T-helper 2 cell treated with Interferon-gamma antibody and Interleukin-4, amounts not matched to agents 5 μg/mL and 100 μg/mL, for 36 hours (primary cell): ENCODE data around the gene LHX4.

Experiments used
- DNase-seq: peaks from one replicate; pipeline ENCODE4 v3.0.0; 2021; ENCODE audit warnings: low spot score
- H3K27ac Mint-ChIP-seq: one replicate; pipeline ENCODE4 v1.8.0; 2021; ENCODE audit warnings: mild to moderate bottlenecking, mixed read lengths
- H3K27me3 Mint-ChIP-seq: one replicate; pipeline ENCODE4 v1.8.0; 2021; ENCODE audit warnings: low read depth, mixed read lengths
- H3K36me3 Mint-ChIP-seq: one replicate; pipeline ENCODE4 v1.8.0; 2021; ENCODE audit warnings: low read depth, mixed read lengths
- H3K4me1 Mint-ChIP-seq: one replicate; pipeline ENCODE4 v1.8.0; 2021; ENCODE audit warnings: low read depth, mixed read lengths
- H3K4me3 Mint-ChIP-seq: one replicate; pipeline ENCODE4 v1.8.0; 2022; ENCODE audit warnings: mild to moderate bottlenecking, moderate library complexity, mixed read lengths
- H3K9me3 Mint-ChIP-seq: one replicate; pipeline ENCODE4 v1.8.0; 2021; ENCODE audit warnings: mixed read lengths

Gene LHX4

DNA sequence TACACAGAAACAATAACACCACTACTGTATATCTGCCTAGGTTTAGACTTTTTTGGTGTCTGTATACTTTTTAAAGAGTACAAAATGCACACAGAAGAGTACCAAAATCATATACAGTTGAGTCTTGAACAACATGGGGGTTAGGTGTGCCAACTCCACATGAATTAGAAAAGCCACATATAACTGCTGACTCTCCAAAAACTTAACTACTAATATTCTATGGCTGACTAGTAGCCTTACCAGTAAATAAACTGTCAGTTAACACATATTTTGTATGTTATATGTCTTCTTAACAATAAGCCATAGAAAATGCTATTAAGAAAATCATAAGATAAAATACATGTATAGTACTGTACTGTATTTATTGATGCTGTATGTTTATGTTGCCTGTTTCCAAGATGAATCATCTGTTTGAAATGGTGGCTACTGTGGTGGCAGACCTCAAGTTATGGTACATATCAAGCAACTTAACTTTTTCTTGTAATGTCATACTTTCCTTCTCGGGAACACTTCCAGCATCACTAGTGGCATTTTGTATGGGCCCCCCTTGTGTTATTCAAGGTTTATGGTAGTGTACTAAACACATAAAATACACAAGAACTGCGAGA is 71.2 kb downstream of the LHX4 start:
- Mint-ChIP-seq H3K36me3 (peaks cover 6% of the 10 kb centered on the region), H3K27ac (no peak overlapping the region), H3K9me3 (peaks cover 2% of the 10 kb centered on the region), H3K4me3 (no peak overlapping the region), H3K4me1 (peaks cover 1% of the 10 kb centered on the region), H3K27me3 (no peaks in the 10 kb centered on the region)
- DNase-seq: no peak

DNA sequence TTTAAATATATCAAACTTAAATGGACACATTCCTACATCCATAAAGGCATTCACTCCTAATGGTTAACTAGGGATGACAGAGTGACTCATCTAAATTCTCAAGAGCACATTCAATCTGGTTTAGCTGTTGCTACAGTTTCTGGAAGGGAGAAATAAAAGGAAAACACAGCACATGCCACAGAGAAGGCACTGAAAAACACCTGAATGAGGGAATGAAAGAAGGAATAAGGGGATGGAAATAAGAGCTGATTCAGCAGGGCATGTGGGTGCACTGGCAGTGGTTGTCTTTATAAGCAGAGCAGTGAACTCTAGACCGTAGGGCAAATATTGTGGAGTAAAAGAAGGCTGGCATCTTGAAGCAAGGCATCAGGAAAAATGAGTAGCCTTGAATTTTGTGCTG is 79.3 kb downstream of the LHX4 start:
- Mint-ChIP-seq H3K36me3 (peaks cover 12% of the 10 kb centered on the region), H3K9me3 (peaks cover 15% of the 10 kb centered on the region), H3K4me3 (no peak overlapping the region), H3K27me3 (no peaks in the 10 kb centered on the region), H3K27ac (no peak overlapping the region), H3K4me1 (no peaks in the 10 kb centered on the region)
- DNase-seq: no peak

DNA sequence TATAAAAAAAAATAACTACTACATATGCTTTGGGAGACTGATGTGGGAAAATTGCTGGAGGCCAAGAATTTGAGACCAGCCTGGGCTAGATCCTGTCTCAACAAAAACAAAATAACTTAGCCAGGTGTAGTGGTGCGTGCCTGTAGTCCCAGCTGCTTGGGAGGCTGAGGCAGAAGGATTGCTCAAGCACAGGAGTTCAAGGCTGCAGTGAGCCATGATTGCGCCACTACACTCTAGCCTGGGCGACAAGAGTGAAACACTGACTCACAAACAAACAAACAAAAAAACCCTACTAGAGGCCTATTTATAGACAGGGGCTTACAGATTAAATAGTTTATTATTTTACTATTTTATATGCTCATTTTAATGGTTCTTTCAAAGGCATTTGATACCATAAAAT is 80.0 kb downstream of the LHX4 start:
- no peaks in the 10 kb centered on the region for H3K27me3 Mint-ChIP-seq
- H3K27ac Mint-ChIP-seq: no peak overlapping the region
- no peak overlapping the region for H3K4me3 Mint-ChIP-seq
- no peak for DNase-seq
- peaks cover 11% of the 10 kb centered on the region for H3K36me3 Mint-ChIP-seq
- peaks cover 15% of the 10 kb centered on the region for H3K9me3 Mint-ChIP-seq
- no peaks in the 10 kb centered on the region for H3K4me1 Mint-ChIP-seq

DNA sequence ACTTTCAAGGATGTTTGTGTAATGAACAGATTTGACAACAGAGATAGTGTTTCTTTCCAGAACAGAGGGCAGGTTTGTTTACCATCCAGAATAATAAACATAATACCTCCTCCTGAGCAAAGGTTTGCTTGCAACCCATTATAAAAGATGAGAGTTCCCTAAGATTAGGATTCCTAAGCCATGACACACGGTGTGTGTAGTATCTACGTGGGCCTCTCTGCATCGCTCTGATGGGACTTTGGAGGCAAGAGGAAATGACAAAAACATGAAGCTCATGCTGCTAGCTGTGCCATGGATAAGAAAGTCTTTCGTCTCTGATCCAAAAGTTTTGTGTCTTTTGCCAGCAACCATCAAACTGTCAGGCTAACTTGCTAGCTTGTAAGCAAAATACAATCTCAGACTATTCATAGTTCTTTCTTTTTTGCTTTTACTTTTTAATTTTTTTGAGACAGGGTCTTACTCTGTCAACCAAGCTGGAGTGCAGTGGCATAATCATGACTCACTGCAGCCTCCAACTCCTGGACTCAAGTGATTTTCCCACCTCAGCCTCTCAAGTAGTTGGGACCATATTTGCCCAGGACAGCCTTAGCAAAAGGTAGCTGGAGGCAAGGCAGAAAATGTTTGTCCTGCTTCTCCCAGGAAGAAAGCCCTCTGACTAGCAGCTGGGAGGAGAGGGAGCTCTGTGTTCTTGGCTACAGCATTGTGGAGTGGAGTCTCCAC is 81.1 kb downstream of the LHX4 start:
- no peak overlapping the region for H3K27ac Mint-ChIP-seq
- H3K27me3 Mint-ChIP-seq: no peaks in the 10 kb centered on the region
- DNase-seq: no peak
- no peak overlapping the region for H3K4me3 Mint-ChIP-seq
- H3K4me1 Mint-ChIP-seq: no peaks in the 10 kb centered on the region
- peaks cover 14% of the 10 kb centered on the region for H3K9me3 Mint-ChIP-seq
- H3K36me3 Mint-ChIP-seq: peaks cover 8% of the 10 kb centered on the region

DNA sequence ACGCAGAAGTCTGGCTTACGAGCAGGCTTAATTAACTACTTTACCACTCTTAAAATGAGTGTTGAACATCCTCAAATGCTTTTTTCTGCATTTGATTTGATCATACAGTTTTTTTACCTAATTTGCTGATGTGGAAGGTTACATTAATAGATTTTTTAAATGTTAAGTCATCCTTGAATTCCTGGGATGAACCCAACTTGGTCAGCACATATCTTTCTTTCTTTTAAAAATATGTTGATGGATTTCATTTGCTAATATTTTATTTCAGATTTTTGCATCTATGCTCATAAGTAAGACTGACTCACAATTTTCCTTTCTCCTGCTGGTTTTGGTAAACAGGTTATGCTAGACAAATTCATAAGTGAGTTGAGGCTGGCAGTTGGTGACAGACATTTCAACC is 82.9 kb downstream of the LHX4 start:
- no peaks in the 10 kb centered on the region for H3K27me3 Mint-ChIP-seq
- H3K27ac Mint-ChIP-seq: no peak overlapping the region
- H3K9me3 Mint-ChIP-seq: peaks cover 4% of the 10 kb centered on the region
- H3K36me3 Mint-ChIP-seq: no peaks in the 10 kb centered on the region
- no peak overlapping the region for H3K4me3 Mint-ChIP-seq
- no peak for DNase-seq
- no peaks in the 10 kb centered on the region for H3K4me1 Mint-ChIP-seq

DNA sequence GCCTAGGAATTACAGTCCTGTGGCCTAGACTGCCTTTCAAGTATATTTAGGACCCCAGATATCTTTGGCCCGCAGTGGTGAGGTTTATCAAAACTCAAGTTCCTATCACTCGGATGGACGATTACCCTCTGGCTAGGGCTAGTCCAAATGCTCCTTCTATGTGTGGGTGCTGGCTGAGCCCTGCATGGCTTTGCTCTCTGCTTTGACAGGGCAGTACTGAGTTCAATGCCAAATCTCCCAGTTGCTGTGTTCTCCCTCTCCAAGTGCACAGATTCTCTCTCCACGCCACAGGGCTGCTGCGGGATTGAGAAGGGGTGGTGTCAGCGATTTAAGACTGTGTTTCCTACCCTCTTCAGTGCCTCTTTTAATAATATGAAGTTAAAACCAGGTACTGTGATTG is 97.0 kb downstream of the LHX4 start:
- Mint-ChIP-seq H3K36me3 (peaks cover 4% of the 10 kb centered on the region), H3K4me1 (no peaks in the 10 kb centered on the region), H3K4me3 (no peak overlapping the region), H3K27me3 (no peaks in the 10 kb centered on the region), H3K27ac (no peak overlapping the region), H3K9me3 (peaks cover 27% of the 10 kb centered on the region)
- DNase-seq: no peak
